ENCODE measurements around the gene TSGA10IP.

Gene TSGA10IP

GRCh38 chr11:66003291-66003690 lies 58.0 kb downstream of the TSGA10IP start:
- DNase-seq (ENCODE audit: low read depth in 1 of 2, low spot score in 1 of 2) = no peak

GRCh38 chr11:66004186-66004585 lies 58.9 kb downstream of the TSGA10IP start:
- no peak for DNase-seq (ENCODE audit: low read depth in 1 of 2, low spot score in 1 of 2)

GRCh38 chr11:66006134-66006890 lies 61.0 kb downstream of the TSGA10IP start:
- DNase-seq (ENCODE audit: low read depth in 1 of 2, low spot score in 1 of 2) = no peak

GRCh38 chr11:66006891-66007176 lies 61.6 kb downstream of the TSGA10IP start:
- no peak for DNase-seq (ENCODE audit: low read depth in 1 of 2, low spot score in 1 of 2)

- DNase-seq (ENCODE audit: low read depth in 1 of 2, low spot score in 1 of 2) = no peak
These were observed 61.9 kb downstream of the TSGA10IP start for GRCh38 chr11:66007201-66007634.

- no peak for DNase-seq (ENCODE audit: low read depth in 1 of 2, low spot score in 1 of 2)
These were observed 62.8 kb downstream of the TSGA10IP start for GRCh38 chr11:66008095-66008467.

- no peak for DNase-seq (ENCODE audit: low read depth in 1 of 2, low spot score in 1 of 2)
These were observed 63.3 kb downstream of the TSGA10IP start for GRCh38 chr11:66008468-66009101.

All from activated CD4-positive, alpha-beta T cell treated with anti-CD3 and anti-CD28 coated beads, Interleukin-2, amount 50 U/mL, for 24 hours (primary cell).